Body of pancreas (tissue), 4 donors: ENCODE data around the gene CSF2RB.

Experiments
- CTCF ChIP-seq, 7 experiments: fragments of 450-650 bp in 4 of 7; fragments of 200-600 bp in 3 of 7; sonication (generic) in 3 of 7; IDR thresholded peaks; one replicate each; pipeline ENCODE4 v1.5.1; 2016 to 2019; ENCODE audit warnings: antibody characterized with exemption in 7 of 7
- POLR2A ChIP-seq, 3 donors: fragments of 450-650 bp; IDR thresholded peaks; one replicate each; pipeline ENCODE4 v1.6.1; 2016; ENCODE audit warnings: antibody characterized with exemption in 3 of 3, mild to moderate bottlenecking in 2 of 3

DNA sequence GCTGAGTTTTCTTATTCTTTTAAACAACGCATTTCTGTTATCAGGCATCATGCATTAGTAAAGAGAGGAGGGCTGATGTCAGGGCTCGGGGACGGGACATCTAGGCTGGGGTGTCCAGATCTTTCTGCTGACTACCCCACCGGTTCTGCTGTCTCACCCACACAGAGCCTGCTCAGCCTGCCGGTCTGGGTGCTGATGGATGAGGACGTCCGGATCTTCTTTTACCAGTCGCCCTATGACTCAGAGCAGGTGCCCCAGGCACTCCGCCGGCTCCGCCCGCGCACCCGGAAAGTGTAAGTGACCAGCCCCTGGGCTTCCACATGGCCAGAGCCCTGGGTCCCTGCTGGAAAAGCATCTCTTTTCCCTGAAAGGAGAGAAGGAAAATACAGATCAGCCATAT is 43.2 kb upstream of the CSF2RB start:
- TF ChIP-seq POLR2A (IDR thresholded peaks at IDR 0.05) (no peak), CTCF (IDR thresholded peaks at IDR 0.05) (no peak)
